Activated T-helper 9 cell treated with anti-CD3 and anti-CD28 coated beads, Interleukin-2, amount 50 U/mL, for 16 hours (primary cell): ENCODE measurements around the gene IL22RA1.

Experiments
- DNase-seq: peaks from one replicate; pipeline ENCODE4 v3.0.0-alpha.2; 2020; ENCODE audit warnings: low read depth

The IL22RA1 gene

GRCh38 chr1:24138476-24139221, 4.3 kb downstream of the IL22RA1 start:
- no peak for DNase-seq

- DNase-seq: no peak
Observed at GRCh38 chr1:24136956-24137539, 5.9 kb downstream of the IL22RA1 start.

GRCh38 chr1:24134376-24134775, 8.6 kb downstream of the IL22RA1 start:
- DNase-seq: no peak

GRCh38 chr1:24133819-24134218, 9.1 kb downstream of the IL22RA1 start:
- DNase-seq: no peak

GRCh38 chr1:24130385-24130784, 12.6 kb downstream of the IL22RA1 start:
- no peak for DNase-seq

GRCh38 chr1:24127801-24128363, 15.1 kb downstream of the IL22RA1 start:
- no peak for DNase-seq

- no peak for DNase-seq
Observed at GRCh38 chr1:24127134-24127800, 15.7 kb downstream of the IL22RA1 start.

- no peak for DNase-seq
Observed at GRCh38 chr1:24126672-24127023, 16.3 kb downstream of the IL22RA1 start.

- DNase-seq: no peak
Observed at GRCh38 chr1:24126018-24126671, 16.8 kb downstream of the IL22RA1 start.

- no peak for DNase-seq
Observed at GRCh38 chr1:24125456-24125855, 17.5 kb downstream of the IL22RA1 start.

GRCh38 chr1:24124980-24125379, 18.0 kb downstream of the IL22RA1 start:
- no peak for DNase-seq

- no peak for DNase-seq
Observed at GRCh38 chr1:24123611-24124010, 19.3 kb downstream of the IL22RA1 start.

- no peak for DNase-seq
Observed at GRCh38 chr1:24122776-24123175, 20.2 kb downstream of the IL22RA1 start.

- no peak for DNase-seq
Observed at GRCh38 chr1:24121406-24121805, 21.5 kb downstream of the IL22RA1 start.

- DNase-seq: no peak
Observed at GRCh38 chr1:24120965-24121364, 22.0 kb downstream of the IL22RA1 start.

GRCh38 chr1:24119859-24120756, 22.8 kb downstream of the IL22RA1 start:
- no peak for DNase-seq

- no peak for DNase-seq
Observed at GRCh38 chr1:24119489-24119858, 23.5 kb downstream of the IL22RA1 start.

- DNase-seq: no peak
Observed at GRCh38 chr1:24118410-24119242, 24.3 kb downstream of the IL22RA1 start.

- DNase-seq: no peak
Observed at GRCh38 chr1:24117722-24118409, 25.1 kb downstream of the IL22RA1 start.

- no peak for DNase-seq
Observed at GRCh38 chr1:24117132-24117531, 25.8 kb downstream of the IL22RA1 start.
